GM18511 (cell line): ENCODE data around the gene LIN9.
A peak's percentile ranks its signal among the peaks of the same experiment; 100 is the strongest.
"Not testable (repeated sequence)": the region's sequence is repeated elsewhere in the genome, so short reads cannot be mapped to it uniquely, and the experiment has no call there.

ENCODE experiments used
- ATAC-seq: cut with Tn5 transposase; IDR thresholded peaks from one replicate; pipeline ENCODE4 v1.9.1; 2021; ENCODE audit warnings: mild to moderate bottlenecking, moderate library complexity; ENCODE audit not compliant: unreplicated experiment

Gene LIN9

DNA sequence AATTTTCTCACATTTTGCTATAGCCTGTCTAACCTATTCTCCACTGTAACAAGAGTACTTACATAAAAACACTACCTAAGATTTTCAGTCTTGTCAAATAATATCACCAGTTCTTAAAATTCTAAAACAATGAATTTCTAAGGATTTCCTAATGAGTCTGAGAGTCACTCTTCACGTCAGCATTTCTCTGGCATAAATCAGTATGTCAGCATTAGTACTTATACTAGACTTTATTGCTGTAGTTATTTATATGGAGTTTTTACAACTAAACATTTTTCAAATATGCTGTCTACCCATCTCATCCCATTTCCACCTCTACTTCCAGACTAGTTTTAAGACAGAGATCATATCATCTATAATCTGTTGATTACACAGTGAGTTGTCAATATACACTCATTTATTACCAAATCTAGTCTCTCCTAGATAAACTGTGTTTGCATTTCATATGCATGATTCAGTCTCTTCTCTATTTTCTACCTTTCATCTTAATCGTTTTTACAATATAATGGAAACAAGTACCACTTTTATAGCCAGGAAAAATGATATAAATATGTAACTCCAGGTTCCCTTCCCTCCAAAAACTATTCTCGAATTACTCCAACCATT is 32.8 kb downstream of the LIN9 start:
- ATAC-seq: no peak

DNA sequence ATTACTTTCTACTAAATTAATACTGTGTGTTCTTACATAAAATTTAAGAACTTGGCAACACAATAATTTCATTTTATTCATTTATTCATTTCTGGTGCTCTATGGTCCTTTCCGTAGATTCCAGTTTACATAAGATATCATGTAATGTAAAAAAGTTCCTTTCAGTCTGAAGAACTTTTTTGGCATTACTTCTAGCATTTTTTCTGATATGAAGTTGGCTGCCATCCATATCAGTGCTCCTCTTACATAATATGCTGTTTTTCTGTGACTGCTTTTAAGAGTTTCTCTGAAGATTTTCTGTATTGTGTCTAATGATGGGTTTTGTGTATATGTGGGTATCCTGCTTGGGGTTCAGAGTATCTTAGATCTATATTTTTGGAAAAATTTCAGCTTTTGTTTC is 34.8 kb downstream of the LIN9 start:
- no peak for ATAC-seq

DNA sequence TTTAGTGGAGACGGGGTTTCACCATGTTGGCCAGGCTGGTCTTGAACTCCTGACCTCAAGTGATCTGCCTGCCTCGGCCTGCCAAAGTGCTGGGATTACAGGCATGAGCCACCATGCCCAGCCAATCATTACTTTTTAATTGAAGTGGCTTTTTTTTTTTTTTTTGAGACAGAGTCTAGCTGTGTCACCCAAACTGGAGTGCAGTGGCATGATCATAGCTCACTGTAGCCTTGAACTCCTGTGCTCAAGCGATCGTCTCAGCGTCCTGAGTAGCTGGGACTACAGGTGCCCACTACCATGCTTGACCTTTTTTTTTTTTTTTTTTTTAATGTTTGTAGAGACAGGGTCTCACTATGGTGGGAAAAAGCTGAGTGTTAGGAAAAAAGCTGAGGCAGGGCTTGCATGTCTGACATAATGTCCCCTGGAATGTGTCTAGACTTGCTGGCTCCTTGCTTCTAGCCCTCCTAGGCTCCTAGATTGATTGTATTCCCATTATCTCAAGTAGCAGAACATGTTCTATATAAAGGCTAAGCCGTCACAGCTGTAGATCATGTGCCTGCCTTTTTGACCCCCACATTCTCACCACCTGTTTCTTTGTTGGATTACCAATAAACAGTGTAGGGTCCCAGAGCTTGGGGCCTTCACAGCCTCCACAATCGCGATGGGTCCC is 36.6 kb downstream of the LIN9 start:
- not testable (repeated sequence) for ATAC-seq

DNA sequence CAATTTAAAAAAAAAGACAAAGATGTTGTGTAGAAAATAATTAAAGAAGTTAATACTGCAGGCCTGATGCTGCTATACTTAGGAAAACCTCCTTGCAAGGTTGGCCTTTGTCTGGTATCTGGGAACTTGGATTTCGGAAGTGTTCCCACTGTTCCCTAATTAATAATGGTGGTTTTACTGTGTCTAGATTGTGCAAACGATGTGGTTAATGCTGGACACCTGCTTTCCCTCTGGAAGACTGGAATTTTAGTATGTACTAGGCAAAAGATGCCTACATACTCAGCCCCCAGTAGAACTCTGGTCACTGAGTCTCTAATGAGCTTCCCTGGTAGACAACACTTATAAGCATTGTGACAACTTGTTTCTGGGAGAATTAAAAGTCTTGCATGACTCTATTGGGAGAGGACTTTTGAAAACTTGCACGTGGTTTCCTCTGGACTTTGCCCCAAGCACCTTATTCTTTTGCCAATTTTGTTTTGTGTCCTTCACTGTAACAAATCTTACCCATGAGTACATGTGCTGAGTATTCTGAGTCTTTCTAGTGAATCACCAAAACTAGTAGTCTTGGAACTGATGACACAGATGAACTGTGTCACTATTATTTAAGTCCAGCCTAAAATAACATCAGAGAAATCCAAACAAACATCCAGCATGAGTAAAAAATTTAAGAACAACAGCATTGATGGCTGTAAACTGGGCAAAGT is 40.4 kb downstream of the LIN9 start:
- no peak for ATAC-seq

DNA sequence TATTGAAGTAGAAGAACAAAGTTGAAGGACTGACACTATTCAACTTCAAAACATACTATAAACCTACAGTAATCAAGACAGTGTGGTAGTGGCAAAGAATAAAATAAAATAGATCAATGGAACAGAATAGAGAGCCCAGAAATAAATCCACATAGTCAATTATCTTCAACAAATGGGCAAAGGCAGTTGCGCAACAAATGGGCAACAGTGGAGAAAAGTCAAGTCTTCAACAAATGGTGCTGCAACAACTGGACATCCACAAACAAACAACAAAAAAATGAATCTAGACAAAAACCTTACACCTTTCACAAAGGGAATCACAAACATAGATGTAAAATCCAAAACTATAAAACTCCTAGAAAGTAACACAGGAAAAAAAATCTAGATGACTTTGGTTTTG is 47.1 kb downstream of the LIN9 start:
- ATAC-seq: no peak

DNA sequence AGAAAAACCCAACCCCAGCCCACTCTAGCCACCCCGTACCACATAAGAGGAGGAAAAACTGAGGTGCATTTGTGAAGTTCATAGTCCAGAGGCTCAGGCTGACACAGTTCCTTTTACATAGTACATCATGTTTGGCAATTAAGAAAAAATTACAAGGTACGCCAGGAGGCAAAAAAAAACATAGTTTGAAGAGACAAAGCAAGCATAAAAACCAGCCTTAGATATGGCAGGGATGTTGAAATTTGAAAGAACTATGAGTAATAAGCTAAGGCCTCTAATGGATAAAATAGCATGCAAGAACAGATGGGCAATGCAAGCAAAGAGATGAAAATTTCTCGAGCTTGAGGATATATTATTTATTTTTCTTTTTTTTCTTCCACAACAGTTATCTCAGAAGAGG is 53.6 kb downstream of the LIN9 start:
- ATAC-seq: no peak

DNA sequence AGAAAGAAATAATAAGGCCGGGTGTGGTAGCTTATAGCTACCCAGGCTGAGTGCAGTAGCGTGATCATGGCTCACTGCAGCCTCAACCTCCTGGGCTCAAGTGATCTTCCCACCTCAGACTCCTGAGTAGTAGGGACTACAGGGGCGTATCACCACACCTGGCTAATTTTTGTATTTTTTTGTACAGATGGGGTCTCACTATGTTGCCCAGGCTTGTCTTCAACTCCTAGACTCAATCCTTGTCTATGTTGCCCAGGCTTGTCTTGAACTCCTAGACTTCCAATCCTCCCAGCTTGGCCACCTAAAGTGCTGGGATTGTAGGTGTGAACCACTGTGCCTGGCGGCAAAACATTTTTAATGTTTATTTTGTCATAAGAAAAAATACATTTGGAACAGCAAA is 55.0 kb downstream of the LIN9 start:
- no peak for ATAC-seq

DNA sequence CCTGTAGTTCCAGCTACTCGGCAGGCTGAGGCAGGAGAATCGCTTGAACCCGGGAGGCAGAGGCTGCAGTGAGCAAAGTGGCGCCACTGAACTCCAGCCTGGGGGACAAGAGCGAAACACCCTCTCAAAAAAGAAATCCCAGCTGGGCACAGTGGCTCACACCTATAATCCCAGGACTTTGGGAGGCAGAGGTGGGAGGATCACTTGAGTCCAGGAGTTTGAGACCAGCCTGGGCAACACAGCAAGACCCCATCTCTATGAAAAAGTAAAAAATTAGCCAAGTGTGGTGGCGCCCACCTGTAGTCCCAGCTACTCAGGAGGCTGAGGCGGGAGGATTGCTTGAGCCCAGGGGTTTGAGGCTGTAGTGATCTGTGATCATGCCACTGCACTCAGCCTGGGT is 56.1 kb downstream of the LIN9 start:
- ATAC-seq: not testable (repeated sequence)

DNA sequence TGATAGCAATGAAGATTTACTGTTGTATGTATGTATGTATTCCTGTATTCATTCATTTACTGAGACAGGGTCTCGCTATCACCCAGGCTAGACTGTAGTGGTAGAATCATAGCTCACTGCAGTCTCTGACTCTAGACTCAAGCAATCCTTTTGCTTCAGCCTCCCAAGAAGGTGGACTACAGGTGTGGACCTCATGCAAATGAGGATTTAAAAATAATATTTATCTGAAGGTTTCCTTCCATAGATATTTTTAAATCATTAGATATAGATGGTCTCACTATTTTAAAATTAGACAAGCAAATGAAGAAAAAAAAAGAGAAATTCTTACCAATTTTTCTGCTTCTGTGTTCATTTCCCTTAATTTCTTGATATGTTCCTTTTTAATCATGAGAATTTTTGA is 58.5 kb downstream of the LIN9 start:
- no peak for ATAC-seq

DNA sequence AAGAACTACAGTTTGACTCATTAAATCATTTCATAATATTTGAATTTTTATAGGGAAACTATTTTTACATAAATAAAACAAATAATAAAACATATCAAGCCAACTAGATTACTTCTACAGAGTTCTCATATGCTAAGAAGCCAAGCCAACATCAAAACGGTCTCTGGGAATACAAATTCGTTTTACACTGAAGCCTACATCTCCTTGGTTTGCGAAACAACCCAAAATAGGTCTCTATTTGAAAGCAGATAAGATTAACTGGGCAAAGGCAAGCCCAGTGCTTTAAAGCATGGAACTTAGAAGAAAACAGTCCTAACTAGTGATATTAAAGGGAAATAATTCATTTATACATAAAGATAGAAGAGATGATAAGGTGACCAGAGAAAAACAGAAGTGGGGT is 60.2 kb downstream of the LIN9 start:
- no peak for ATAC-seq

DNA sequence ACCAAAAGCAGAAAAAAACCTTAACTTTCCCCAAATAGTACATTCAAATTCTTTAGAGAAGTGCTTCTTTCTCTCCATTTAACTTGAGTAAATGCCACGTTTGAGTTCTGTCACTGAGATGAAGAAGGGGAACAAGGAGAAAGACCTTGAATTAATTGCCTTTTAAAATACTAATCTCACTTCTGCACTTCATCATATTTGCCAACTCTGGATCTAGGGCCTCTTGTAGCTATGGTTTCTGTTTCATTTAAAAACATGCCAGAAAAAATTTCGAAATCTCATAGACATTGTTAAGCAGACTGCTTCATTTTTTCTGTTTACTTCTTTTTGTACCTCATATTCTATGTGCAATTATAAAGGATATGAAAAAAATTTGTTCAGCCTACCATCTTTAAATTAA is 60.9 kb downstream of the LIN9 start:
- no peak for ATAC-seq

DNA sequence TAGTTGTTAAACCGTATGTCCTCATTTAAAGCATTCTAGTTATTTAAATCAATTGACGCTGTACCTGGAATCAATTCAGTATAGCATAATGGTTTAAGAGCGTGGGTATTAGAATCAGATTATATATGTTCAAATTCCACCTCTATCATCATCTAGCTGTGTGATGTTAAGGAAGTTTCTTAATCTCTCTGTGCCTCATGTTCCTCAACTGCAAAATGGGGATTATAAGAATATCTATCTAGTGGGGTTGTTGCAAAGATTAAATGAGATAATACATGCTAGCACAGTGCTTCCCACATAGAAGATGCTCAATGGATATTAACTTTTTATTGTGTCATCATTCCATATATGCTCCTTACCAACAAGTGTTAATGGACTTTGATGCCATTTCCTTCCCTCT is 69.5 kb downstream of the LIN9 start:
- ATAC-seq: no peak

DNA sequence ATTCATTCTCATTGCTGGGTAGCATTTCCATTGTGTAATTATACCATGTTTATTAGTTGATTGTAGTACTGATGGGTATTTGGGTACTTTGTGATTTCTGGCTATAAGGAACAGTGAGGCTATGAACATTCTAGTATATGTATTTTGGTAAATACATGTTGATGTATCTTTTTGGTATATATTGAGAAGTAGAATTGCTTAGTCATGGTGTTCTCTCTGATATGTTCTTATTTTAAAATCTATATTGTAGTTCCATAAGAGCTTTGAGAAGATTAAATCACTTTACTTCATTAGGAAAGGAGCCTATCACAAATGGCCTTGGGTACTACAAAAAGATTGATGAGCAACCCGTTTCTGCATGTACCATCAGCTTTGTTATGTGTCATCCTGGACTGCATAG is 72.1 kb downstream of the LIN9 start:
- no peak for ATAC-seq

DNA sequence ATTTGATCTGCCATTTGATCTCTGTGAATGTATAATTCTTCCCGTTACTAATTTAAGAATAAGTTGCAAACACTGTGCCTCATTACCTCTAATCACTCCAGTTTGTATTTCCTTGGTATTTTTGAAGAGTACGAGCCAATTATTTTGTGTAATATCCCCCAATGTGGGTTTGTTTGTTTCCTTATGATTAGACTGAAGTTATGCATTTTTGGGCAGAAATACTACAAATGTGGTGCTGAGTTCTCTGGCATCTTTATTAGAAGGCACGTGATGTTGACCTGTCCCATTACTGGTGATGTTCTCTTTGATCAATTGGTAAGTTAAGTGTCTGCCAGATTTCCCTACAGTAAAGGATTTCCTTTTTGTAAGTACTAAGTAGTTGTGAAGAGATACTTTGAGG is 75.2 kb downstream of the LIN9 start:
- ATAC-seq: no peak

DNA sequence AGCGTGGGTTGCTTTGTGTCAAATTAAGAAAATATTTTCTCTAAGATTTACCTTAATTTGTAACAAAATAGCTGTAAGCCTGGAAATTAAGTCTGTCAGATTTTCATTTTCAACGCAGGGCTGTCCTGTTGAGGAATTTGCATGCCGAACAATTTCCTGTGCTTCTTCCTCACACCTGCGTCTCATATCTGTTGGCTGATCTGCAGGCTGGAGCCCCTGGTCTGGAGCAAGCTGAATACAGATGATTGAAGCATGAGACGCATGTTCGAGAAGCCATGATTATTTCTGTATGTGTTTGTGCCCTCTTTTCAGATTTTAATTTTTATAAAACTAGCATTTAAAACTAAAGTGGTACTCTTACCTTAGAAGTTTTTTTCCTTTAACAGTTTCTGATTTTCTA is 75.7 kb downstream of the LIN9 start:
- ATAC-seq: peak; percentile 67

DNA sequence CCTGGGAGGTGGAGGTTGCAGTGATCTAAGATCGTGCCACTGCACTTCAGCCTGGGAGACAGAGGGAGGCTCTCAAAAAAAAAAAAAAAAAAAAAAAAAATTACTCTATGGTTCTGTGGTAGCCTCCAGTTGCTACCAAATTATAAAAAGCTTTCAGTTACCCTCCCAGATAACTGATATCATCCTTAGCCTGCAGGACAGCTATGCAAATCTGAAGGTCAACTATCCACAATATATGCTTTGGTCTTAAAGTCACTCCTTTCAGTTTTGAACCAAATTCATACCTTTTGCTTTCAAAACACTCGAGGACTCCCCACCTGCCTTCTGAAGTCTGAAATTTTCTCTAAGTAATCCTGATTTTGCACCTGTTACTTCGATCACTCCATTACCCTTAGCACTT is 82.4 kb downstream of the LIN9 start:
- ATAC-seq: no peak

DNA sequence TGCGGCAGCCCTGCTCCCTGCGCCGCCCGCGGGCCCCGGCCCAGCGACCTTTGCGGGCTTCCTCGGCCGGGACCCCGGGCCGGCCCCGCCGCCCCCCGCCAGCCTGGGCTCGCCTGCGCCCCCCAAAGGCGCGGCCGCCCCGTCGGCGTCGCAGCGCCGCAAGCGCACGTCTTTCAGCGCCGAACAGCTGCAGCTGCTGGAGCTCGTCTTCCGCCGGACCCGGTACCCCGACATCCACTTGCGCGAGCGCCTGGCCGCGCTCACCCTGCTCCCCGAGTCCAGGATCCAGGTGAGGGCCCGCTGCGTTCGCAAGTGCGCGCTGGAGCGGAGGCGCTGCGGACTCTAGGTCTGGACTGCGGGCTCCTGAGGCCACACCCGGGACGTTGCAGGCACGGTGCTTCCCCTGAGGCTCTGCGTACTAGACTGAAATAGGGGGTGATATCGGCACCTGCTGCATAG is 85.1 kb downstream of the LIN9 start:
- peak; percentile 84 for ATAC-seq

DNA sequence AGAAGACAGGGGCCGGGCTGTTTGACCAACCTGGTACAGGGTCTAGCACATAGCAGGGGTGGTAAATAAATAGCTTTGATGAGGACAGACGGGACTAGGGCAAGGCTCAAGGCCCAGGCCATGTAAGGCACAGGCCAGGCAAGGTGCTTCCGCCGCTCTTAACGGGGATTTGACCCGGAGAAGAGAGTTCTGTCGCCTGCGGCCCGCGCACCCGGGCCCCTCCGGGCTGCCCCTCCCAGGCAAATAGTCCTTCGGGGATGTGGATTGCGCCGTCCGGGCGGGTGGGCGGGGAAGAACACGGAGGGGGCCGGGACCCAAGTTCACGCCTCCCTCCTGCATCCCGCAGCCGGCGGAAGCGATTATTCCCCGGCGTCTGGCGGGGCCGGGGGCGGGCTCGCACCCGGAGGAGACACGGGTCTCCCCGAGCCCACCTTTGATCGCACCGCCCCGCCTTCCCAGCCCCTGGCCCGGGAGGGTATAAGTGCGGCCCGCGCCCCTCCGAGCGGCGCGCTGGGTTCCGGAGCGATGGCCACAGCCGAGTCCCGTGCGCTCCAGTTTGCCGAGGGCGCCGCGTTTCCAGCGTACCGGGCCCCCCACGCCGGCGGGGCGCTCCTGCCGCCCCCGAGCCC is 85.7 kb downstream of the LIN9 start, which contains the start of gene MIXL1:
MIXL1 (plus strand) TSS at position 508 of the 629 bp plus-strand sequence; CDS start at position 526, 18 bp downstream.
- ATAC-seq: peak; percentile 54

DNA sequence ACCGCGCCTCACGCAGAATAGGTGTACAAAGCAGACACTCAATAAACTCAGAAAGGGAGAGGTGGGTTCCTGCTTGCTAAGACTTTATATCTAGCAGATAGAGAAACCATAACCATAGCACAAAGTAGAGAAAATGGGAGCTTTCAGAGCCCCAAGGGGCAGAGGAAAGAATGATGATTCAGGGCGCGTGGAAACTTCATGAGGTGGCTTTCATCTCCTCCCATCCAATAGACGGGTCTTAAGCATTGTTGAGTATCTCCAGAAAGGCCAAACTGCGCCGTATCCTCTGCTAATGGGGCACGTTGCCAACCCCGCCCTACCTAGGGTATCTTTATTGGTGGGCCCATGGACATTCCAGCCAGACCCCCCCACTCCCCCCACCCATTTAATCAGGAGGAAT is 86.3 kb downstream of the LIN9 start:
- ATAC-seq: no peak

DNA sequence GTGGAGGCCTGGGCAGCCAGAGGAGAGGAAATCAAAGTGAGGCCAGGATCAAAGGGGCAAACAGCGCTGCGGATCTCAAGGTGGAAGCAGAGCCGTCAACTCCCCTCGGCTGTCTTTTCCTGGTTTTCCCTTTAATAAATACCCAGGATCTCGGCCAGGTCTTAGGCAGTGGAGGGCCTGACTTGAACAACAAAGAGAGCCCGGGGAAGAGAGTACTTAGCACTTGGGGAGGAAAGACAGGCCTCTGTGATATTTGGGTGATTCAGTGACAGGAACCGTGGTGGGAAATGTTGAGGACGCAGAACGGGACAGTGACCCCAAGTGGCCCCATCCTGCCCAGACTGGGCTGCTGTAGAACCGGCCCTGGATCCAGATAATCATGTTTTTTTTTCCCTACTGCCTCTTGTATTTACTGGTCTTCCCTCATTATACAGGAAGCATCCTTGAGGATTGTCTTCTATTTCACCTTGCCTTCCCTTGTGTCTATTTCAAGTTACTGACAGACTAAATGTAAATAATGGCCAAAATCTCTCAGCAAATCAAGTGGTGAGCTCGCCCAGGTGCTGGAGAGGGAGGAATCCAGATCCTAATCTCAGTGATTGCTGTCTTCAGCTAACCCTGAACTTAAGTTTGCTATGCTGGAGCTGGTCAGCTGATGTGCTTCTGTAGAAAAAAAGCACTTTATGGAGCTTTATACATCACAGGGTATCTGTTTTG is 88.3 kb downstream of the LIN9 start:
- no peak for ATAC-seq

DNA sequence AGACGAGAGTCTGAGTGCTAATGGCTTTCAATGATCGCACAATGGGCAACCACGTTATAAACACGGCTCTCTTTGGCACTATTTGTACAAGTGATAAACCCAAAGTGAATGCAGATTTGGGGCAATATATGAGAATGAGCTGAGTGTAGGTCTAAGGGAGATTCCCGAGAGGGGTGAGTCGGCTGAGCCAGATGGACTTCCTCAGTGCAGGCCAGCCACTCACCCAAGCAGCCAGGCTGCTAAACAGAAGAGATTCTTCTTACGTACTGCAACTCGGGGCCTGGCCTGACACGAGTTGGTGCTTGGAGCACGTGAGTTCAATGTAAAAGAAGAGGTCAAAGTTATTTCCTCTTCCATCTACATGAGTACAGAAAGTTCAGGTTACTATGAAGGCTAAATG is 91.7 kb downstream of the LIN9 start:
- ATAC-seq: no peak
